Ishikawa (cell line): ENCODE measurements around the gene LIF.
A peak's percentile ranks its signal among the peaks of the same experiment; 100 is the strongest.

Source experiments
- CEBPB ChIP-seq: IDR thresholded peaks from 2 replicates; pipeline ENCODE4 v1.6.1; 2012
- CREB1 ChIP-seq: IDR thresholded peaks from 2 replicates; pipeline ENCODE4 v1.6.1; 2012; ENCODE audit warnings: low read depth
- EGR1 ChIP-seq: IDR thresholded peaks from 2 replicates; pipeline ENCODE4 v1.6.1; 2012
- EP300 ChIP-seq: IDR thresholded peaks from 2 replicates; pipeline ENCODE4 v1.6.1; 2012; ENCODE audit warnings: borderline replicate concordance
- FOXM1 ChIP-seq: IDR thresholded peaks from 2 replicates; pipeline ENCODE4 v1.6.1; 2012; ENCODE audit warnings: low read depth, borderline replicate concordance
- MAX ChIP-seq: IDR thresholded peaks from 2 replicates; pipeline ENCODE4 v1.6.1; 2012
- NFIC ChIP-seq: IDR thresholded peaks from 2 replicates; pipeline ENCODE4 v1.6.1; 2012
- RAD21 ChIP-seq: IDR thresholded peaks from 2 replicates; pipeline ENCODE4 v1.6.1; 2012; ENCODE audit warnings: low read depth
- REST ChIP-seq: IDR thresholded peaks from 2 replicates; pipeline ENCODE4 v1.6.1; 2012; ENCODE audit warnings: low read depth, mild to moderate bottlenecking
- TAF1 ChIP-seq: IDR thresholded peaks from 2 replicates; pipeline ENCODE4 v1.6.1; 2012; ENCODE audit warnings: low read depth, mild to moderate bottlenecking
- TCF12 ChIP-seq: IDR thresholded peaks from 2 replicates; pipeline ENCODE4 v1.6.1; 2012; ENCODE audit warnings: low read depth
- TEAD4 ChIP-seq: IDR thresholded peaks from 2 replicates; pipeline ENCODE4 v1.6.1; 2012
- USF1 ChIP-seq: IDR thresholded peaks from 2 replicates; pipeline ENCODE4 v1.6.1; 2012
- YY1 ChIP-seq: IDR thresholded peaks from 2 replicates; pipeline ENCODE4 v1.6.1; 2012; ENCODE audit warnings: low read depth
- ZBTB7A ChIP-seq: IDR thresholded peaks from 2 replicates; pipeline ENCODE4 v1.6.1; 2012; ENCODE audit warnings: low read depth

Gene LIF

GRCh38 chr22:30208631-30209603 is 37.6 kb downstream of the LIF start:
- TF ChIP-seq EGR1 (no peak), NFIC (no peak), REST (no peak), FOXM1 (no peak), TCF12 (no peak), RAD21 (no peak), USF1 (no peak), TEAD4 (no peak), CEBPB (no peak), MAX (no peak)

- peak; percentile 51; the same call in 1 of the 2 replicates for TF ChIP-seq FOXM1
- peak; percentile 94 for TF ChIP-seq EP300
- no peak for TF ChIP-seq YY1
- peak; percentile 62 for TF ChIP-seq MAX
- TF ChIP-seq NFIC, result peak; percentile 69
- 0 out of 2 replicates have a peak, but pooled peaks have one; percentile 1 for TF ChIP-seq RAD21
- no peak for TF ChIP-seq CREB1
- peak; percentile 99 for TF ChIP-seq TEAD4
- peak; percentile 91 for TF ChIP-seq TCF12
These were observed 39.6 kb downstream of the LIF start for GRCh38 chr22:30206944-30207343.

- no peak for TF ChIP-seq REST
- no peak for TF ChIP-seq TCF12
- no peak for TF ChIP-seq CEBPB
- no peak for TF ChIP-seq NFIC
- TF ChIP-seq TEAD4, result no peak
- TF ChIP-seq RAD21, result no peak
- TF ChIP-seq EGR1, result no peak
- TF ChIP-seq EP300, result no peak
- TF ChIP-seq ZBTB7A, result no peak
- no peak for TF ChIP-seq CREB1
- TF ChIP-seq YY1, result no peak
- no peak for TF ChIP-seq TAF1
- TF ChIP-seq USF1, result no peak
- no peak for TF ChIP-seq MAX
- TF ChIP-seq FOXM1, result no peak
These were observed 41.1 kb downstream of the LIF start for GRCh38 chr22:30205281-30206115.

GRCh38 chr22:30204742-30205111 is 41.8 kb downstream of the LIF start:
- no peak for TF ChIP-seq CREB1
- no peak for TF ChIP-seq NFIC
- no peak for TF ChIP-seq TEAD4
- TF ChIP-seq EGR1, result no peak
- TF ChIP-seq FOXM1, result no peak
- TF ChIP-seq MAX, result no peak
- TF ChIP-seq EP300, result no peak
- TF ChIP-seq ZBTB7A, result no peak
- no peak for TF ChIP-seq YY1
- TF ChIP-seq USF1, result no peak
- TF ChIP-seq RAD21, result no peak
- TF ChIP-seq TAF1, result no peak
- TF ChIP-seq CEBPB, result no peak
- TF ChIP-seq REST, result no peak
- no peak for TF ChIP-seq TCF12
